ENCODE data around the gene CDIP1.

The CDIP1 gene

DNA sequence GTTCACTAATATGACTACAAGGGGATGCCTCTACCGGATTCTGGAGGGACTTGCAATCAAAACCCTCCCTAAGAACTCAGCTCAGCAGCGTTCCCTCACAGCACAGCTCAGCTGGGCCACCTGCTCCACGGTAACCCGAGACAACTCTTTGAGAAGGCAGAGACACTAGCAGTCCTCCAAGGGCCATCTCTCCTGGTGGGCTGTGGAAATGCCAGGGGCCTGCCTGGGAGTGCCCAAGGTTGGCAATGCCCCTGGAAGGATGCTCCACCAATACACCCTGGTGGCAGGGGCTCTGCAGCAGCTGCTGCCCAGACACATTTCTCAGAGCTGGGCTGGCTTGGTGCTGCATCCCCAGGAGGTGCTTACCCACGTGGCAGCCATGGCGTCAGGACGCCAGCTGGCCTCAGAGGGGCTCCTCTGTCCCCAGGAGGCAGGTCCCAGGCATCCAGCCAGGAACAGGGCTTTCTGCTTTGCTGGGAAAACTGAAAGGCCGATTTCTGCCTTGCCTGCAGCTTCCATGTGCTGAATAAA is 16.5 kb downstream of the CDIP1 start:
- no peak overlapping the region for H3K4me3 ChIP-seq (ENCODE audit: low read length)
- H3K27me3 ChIP-seq (ENCODE audit: control insufficient read depth, insufficient read depth, low read length) = no peaks in the 10 kb centered on the region
- H3K9ac ChIP-seq (ENCODE audit: low read length) = no peak overlapping the region
- H3K4me1 ChIP-seq (ENCODE audit: control insufficient read depth, insufficient read depth, low read length) = peaks cover 5% of the 10 kb centered on the region
- H3K9me3 ChIP-seq (ENCODE audit: control insufficient read depth, low read length) = no peaks in the 10 kb centered on the region
- no peaks in the 10 kb centered on the region for H3K36me3 ChIP-seq (ENCODE audit: control insufficient read depth, insufficient read depth, low read length)

DNA sequence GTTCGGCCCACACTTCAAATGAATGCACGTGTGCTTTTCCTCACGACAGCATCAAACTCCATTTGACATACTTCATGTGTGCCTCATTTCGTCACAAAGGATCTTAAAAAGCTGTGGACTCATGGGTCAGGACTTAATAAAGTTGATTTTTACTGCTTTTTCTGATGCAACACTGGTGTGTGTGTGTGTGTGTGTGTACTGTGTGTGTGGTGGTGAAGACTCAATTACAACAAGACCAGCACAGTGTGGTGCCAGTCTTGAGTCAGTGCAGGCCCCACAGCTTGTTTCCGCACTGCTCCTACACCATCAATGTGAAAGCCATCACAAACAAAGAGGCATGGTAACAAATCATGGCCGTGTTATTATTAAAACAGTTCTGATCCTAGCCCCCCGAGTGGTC is 17.7 kb downstream of the CDIP1 start:
- H3K27me3 ChIP-seq (ENCODE audit: control insufficient read depth, insufficient read depth, low read length) = no peaks in the 10 kb centered on the region
- no peak overlapping the region for H3K4me3 ChIP-seq (ENCODE audit: low read length)
- no peak overlapping the region for H3K9ac ChIP-seq (ENCODE audit: low read length)
- no peaks in the 10 kb centered on the region for H3K9me3 ChIP-seq (ENCODE audit: control insufficient read depth, low read length)
- no peaks in the 10 kb centered on the region for H3K36me3 ChIP-seq (ENCODE audit: control insufficient read depth, insufficient read depth, low read length)
- H3K4me1 ChIP-seq (ENCODE audit: control insufficient read depth, insufficient read depth, low read length) = peaks cover 5% of the 10 kb centered on the region

DNA sequence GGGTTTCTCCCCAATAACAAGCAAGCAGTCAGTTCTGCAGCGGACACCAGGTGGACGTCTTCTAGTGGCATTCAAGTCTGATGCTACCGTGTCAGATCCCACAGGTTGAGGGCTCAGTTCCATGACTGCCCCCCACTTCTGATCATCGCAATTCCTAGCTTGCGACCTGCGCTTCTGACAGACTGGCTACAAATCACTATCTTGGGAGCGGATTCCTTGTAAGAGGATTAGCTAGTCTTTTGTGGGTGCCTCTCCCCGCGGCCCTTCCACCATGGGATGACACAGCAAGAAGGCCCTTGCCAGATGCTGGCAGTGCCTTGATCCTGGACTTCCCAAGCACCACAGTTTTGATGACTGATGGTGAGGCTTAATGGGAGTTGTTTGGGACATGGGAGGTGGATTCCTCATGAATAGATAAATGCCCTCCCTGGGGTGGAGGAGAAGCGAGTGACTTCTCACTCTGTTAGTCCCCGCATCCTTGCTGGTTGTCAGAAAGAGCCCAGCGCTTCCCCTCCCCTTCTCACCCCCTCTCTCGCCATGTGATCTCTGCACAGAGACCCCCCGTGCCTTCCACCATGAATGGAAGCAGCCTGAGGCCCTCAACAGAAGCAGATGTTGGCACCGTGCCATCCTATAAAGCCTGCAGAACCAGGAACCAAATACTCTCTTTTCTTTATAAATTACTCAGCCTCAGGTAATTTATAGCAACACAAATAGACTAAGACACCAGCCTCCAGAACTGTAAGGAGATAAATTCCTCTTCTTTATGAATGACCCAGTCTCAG is 19.1 kb downstream of the CDIP1 start:
- no peak overlapping the region for H3K9ac ChIP-seq (ENCODE audit: low read length)
- H3K27me3 ChIP-seq (ENCODE audit: control insufficient read depth, insufficient read depth, low read length) = no peaks in the 10 kb centered on the region
- no peaks in the 10 kb centered on the region for H3K36me3 ChIP-seq (ENCODE audit: control insufficient read depth, insufficient read depth, low read length)
- H3K4me1 ChIP-seq (ENCODE audit: control insufficient read depth, insufficient read depth, low read length) = no peaks in the 10 kb centered on the region
- H3K4me3 ChIP-seq (ENCODE audit: low read length) = no peak overlapping the region
- H3K9me3 ChIP-seq (ENCODE audit: control insufficient read depth, low read length) = no peaks in the 10 kb centered on the region

DNA sequence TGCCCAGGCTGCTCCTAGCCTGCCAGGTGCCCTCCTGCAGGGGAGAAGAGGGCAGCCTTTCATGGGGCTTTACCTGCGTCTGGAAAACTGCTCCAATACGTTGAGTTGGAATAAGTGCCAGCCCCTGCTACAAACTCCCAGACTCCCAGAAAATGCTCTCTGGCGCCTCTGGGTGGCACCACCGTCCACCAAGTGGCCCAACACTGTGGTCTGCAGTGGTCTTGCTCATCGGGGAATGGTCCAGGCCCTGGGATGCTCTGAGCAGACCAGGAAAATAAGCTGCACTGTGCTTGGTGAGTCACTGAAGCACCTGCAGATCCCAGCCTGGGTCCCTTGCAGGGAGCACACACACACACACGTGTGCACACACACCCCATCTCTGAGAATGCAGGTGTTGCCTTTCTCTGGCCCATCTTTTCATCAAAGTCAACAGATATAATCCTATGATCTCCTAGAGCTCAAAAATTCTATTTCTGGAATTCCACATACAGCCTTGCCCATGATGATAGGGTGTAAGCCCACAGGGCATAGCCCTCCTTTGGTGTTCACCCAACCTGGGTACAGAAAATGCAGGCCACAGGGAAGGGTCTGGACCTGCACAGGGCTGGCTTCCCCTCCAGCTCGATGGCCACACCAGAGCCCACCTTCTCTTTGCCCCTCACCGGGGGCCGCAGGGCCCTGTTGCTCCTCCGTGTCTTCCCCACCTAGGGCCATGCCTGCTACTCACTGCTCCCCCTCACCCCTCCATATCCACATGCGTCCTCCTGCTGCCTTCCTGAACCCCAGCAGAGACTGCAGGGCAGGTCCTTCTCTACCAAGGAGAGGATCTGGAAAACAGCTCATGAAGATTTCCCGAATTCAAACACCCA is 20.5 kb downstream of the CDIP1 start:
- H3K9me3 ChIP-seq (ENCODE audit: control insufficient read depth, low read length) = no peaks in the 10 kb centered on the region
- no peaks in the 10 kb centered on the region for H3K27me3 ChIP-seq (ENCODE audit: control insufficient read depth, insufficient read depth, low read length)
- H3K4me3 ChIP-seq (ENCODE audit: low read length) = no peak overlapping the region
- H3K4me1 ChIP-seq (ENCODE audit: control insufficient read depth, insufficient read depth, low read length) = peaks cover 6% of the 10 kb centered on the region
- no peaks in the 10 kb centered on the region for H3K36me3 ChIP-seq (ENCODE audit: control insufficient read depth, insufficient read depth, low read length)
- H3K9ac ChIP-seq (ENCODE audit: low read length) = no peak overlapping the region

DNA sequence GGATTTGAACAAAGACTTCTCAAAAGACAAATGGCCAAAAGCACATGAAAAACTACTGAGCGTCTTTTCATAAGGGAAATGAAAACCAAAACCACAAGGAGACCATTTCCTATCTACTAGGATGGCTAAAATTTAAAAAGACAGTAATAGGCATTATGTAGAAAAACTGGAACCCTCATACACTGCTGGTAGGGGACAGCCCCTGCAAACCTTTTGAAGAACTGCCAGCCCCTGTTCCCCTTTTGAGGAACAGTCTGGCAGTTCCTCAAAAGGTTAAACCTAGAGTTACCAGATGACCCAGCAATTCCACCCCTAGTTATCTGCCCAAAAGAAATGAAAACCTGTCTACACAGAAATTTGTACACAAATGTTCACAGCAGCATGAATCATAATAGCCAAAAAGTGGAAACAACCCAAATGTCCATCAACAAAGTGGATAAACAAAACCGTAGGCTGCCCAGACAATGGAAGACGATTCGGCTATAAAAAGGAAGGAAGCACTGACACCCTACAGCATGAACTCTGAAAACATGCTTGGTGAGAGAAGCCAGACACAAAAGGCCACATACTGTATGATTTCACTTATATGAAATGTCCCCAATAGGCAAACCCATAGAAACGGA is 22.9 kb downstream of the CDIP1 start:
- Histone ChIP-seq H3K36me3 (ENCODE audit: control insufficient read depth, insufficient read depth, low read length) (peaks cover 5% of the 10 kb centered on the region), H3K4me3 (ENCODE audit: low read length) (no peak overlapping the region), H3K27me3 (ENCODE audit: control insufficient read depth, insufficient read depth, low read length) (no peaks in the 10 kb centered on the region), H3K4me1 (ENCODE audit: control insufficient read depth, insufficient read depth, low read length) (peaks cover 18% of the 10 kb centered on the region), H3K9ac (ENCODE audit: low read length) (no peak overlapping the region), H3K9me3 (ENCODE audit: control insufficient read depth, low read length) (no peaks in the 10 kb centered on the region)

DNA sequence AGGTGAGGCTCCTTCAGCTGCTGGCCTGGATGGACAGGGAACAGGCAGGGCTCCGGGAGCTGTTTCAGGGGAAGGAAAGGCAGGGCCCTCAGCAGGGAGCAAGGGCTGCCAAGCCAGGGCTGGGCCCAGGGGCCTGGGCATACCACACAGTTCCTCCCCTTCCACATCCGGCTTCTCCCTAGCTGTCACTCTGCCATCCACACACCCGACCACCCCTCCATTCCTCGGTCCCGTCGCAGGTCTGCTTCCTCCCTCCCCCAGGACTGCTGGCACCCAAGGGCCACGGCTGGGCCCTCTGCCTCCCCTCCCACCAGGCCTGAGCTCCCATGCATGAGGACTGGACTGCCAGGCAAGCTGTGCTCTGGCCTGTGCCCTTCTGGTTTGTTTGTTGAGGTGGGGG is 24.0 kb downstream of the CDIP1 start:
- Histone ChIP-seq H3K27me3 (ENCODE audit: control insufficient read depth, insufficient read depth, low read length) (no peaks in the 10 kb centered on the region), H3K36me3 (ENCODE audit: control insufficient read depth, insufficient read depth, low read length) (peaks cover 11% of the 10 kb centered on the region), H3K4me3 (ENCODE audit: low read length) (no peak overlapping the region), H3K9me3 (ENCODE audit: control insufficient read depth, low read length) (no peaks in the 10 kb centered on the region), H3K4me1 (ENCODE audit: control insufficient read depth, insufficient read depth, low read length) (peaks cover 18% of the 10 kb centered on the region), H3K9ac (ENCODE audit: low read length) (peak overlapping the region; percentile 24)

DNA sequence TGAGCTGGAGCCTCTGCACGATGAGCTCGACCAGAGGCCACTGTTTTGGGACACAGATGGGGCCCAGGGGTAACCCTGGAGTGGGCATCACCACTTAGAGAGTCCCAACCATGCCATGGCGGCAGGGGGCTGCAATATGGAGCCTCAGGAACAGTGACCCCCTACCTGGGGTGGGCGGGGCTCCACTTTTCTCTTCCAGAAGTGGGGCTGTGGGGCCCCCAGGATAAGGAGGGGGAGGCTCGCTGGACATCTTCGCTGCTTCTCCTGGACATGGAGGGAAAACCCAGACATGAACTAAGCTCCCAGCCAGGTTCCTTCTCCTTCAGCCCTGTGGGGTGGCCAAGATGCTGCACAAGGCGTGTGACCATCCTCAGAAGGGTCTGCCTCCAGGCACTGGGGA is 24.7 kb downstream of the CDIP1 start:
- Histone ChIP-seq H3K27me3 (ENCODE audit: control insufficient read depth, insufficient read depth, low read length) (no peaks in the 10 kb centered on the region), H3K4me3 (ENCODE audit: low read length) (no peak overlapping the region), H3K9ac (ENCODE audit: low read length) (no peak overlapping the region), H3K9me3 (ENCODE audit: control insufficient read depth, low read length) (no peaks in the 10 kb centered on the region), H3K4me1 (ENCODE audit: control insufficient read depth, insufficient read depth, low read length) (peaks cover 18% of the 10 kb centered on the region), H3K36me3 (ENCODE audit: control insufficient read depth, insufficient read depth, low read length) (peaks cover 16% of the 10 kb centered on the region)

DNA sequence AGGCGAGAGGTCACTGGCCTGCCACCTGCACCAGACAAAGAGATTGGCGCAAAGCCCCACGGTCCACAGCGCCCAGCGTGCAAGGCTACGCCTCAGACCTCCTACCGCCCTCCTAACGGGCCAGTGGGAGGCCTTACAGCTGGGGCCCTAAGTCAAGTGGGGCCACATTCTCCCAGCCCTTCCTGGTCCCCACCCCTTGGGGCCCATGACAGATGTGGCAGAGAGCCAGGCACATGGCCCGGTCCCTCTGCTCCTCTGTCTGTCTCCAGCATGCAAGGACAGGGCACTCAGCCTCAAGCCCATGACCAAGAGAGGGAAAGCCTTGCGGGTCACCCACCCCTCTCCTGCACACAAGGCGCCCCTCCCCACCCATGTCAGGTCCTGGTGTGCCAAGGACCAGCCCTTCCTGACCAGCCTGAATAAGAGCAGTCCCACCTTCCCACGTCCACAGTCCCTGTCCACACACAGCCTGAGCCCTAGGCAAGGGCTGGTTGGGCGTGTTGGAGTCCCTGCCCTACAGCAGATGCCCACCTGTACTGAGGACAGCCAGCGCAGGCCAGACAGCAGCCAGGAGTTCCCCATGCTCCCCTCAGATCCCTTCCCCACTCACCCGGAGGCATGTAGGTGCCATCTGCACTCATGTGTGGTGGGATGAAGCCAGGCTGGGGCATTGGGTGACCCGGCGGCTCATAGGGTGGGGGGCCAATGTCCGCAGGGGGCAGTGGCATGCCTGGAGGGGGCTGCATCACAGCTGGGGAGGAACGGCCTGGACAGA is 25.3 kb downstream of the CDIP1 start:
- Histone ChIP-seq H3K9me3 (ENCODE audit: control insufficient read depth, low read length) (no peaks in the 10 kb centered on the region), H3K27me3 (ENCODE audit: control insufficient read depth, insufficient read depth, low read length) (no peaks in the 10 kb centered on the region), H3K4me3 (ENCODE audit: low read length) (no peak overlapping the region), H3K4me1 (ENCODE audit: control insufficient read depth, insufficient read depth, low read length) (peaks cover 18% of the 10 kb centered on the region), H3K9ac (ENCODE audit: low read length) (no peak overlapping the region), H3K36me3 (ENCODE audit: control insufficient read depth, insufficient read depth, low read length) (peaks cover 16% of the 10 kb centered on the region)

DNA sequence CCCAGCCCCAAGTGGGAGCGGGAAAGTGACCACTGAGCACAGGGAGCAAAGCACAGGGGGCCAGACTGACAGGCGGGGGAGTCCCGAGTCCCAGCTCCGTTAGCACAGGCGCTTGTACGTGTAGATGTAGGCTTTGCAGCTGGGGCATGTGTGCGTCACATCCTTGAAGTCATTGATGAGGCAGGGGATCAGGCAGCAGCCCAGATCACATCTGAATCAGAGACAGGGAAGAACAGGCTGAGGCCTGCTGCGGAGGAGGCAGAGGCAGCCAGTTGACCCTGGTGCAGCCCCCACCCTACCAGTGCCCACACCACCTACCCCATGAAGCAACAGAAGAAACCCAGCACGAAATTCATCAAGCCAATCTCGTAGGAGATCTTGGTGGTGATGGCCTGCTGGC is 26.1 kb downstream of the CDIP1 start:
- H3K9me3 ChIP-seq (ENCODE audit: control insufficient read depth, low read length) = no peaks in the 10 kb centered on the region
- no peak overlapping the region for H3K4me3 ChIP-seq (ENCODE audit: low read length)
- peaks cover 16% of the 10 kb centered on the region for H3K36me3 ChIP-seq (ENCODE audit: control insufficient read depth, insufficient read depth, low read length)
- H3K4me1 ChIP-seq (ENCODE audit: control insufficient read depth, insufficient read depth, low read length) = peaks cover 18% of the 10 kb centered on the region
- no peaks in the 10 kb centered on the region for H3K27me3 ChIP-seq (ENCODE audit: control insufficient read depth, insufficient read depth, low read length)
- H3K9ac ChIP-seq (ENCODE audit: low read length) = no peak overlapping the region

DNA sequence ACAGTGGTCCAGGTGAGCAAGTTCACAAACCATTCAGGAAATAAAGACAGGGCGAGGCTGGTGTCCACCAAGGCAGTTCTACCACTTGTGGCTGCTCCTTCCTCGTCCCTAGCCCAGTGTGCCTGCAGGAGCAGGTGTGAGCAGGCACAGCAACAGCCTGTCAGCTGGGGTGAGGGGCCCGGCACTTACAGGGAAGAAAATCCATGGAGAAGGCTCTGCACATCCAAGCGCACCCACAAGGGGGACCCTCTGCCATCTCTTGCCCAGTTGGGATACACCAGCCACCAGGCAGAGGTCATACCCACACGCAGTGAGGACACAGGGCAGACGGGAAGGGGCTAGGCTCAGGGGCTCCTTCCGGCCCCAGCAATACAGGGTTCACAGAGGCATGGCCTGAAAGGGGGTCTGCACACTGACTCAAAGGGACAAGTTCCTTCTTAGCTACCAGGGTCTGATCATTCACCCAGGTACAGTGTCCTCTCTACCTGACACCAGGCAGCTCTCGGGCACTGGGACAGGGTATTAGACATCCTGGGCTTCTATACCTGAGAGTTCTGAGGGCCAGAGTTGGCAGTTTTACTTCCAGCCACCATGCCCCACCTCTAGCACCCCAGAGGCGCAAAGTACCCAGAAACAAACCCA is 27.0 kb downstream of the CDIP1 start:
- Histone ChIP-seq H3K4me1 (ENCODE audit: control insufficient read depth, insufficient read depth, low read length) (peaks cover 20% of the 10 kb centered on the region), H3K36me3 (ENCODE audit: control insufficient read depth, insufficient read depth, low read length) (peaks cover 16% of the 10 kb centered on the region), H3K9ac (ENCODE audit: low read length) (no peak overlapping the region), H3K9me3 (ENCODE audit: control insufficient read depth, low read length) (no peaks in the 10 kb centered on the region), H3K27me3 (ENCODE audit: control insufficient read depth, insufficient read depth, low read length) (no peaks in the 10 kb centered on the region), H3K4me3 (ENCODE audit: low read length) (no peak overlapping the region)

DNA sequence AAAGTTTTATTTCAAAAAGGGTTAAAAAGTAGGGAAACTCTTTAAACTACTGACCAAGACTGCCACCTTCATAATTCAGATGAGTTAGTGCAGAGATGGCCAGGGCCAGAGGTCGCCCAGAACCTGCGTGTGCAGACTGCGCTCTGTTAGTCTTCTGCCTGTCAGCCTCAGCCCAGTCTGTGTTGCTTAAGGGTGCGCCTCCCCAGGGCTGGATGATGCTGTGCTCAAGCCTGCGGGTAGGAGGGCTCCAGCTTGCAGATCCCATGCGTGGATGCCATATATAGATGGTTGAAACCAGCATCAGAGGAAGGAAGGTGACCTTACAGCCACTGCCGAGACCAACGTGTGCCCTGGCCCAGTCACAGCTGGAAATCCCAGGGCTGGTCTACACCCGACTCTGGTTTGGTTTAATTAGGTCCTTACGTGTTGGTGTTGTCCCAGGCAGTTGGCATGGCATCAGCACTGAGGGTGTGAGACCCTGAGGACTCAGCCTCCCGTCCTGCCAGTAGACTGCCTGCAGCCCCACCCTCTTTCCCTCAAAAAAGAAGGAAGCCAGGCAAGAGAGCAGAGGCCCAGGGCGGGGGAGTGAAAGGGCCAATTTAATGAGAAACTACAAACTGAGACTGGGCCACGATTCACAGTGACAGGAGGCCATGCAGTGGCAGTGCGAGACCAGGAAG is 27.7 kb downstream of the CDIP1 start:
- H3K36me3 ChIP-seq (ENCODE audit: control insufficient read depth, insufficient read depth, low read length) = peaks cover 22% of the 10 kb centered on the region
- no peaks in the 10 kb centered on the region for H3K27me3 ChIP-seq (ENCODE audit: control insufficient read depth, insufficient read depth, low read length)
- no peak overlapping the region for H3K9ac ChIP-seq (ENCODE audit: low read length)
- peaks cover 27% of the 10 kb centered on the region for H3K4me1 ChIP-seq (ENCODE audit: control insufficient read depth, insufficient read depth, low read length)
- H3K9me3 ChIP-seq (ENCODE audit: control insufficient read depth, low read length) = no peaks in the 10 kb centered on the region
- H3K4me3 ChIP-seq (ENCODE audit: low read length) = no peak overlapping the region
